ENCODE data around the gene SNAP25. TPM values are rescaled to one million over a fixed set of nuclear protein-coding genes. Genes with fewer than 3 reads are reported as not detected.

SNAP25 gene
- total RNA-seq, 2 donors from 2014 or later = 0.11 TPM; not detected in 1

DNA sequence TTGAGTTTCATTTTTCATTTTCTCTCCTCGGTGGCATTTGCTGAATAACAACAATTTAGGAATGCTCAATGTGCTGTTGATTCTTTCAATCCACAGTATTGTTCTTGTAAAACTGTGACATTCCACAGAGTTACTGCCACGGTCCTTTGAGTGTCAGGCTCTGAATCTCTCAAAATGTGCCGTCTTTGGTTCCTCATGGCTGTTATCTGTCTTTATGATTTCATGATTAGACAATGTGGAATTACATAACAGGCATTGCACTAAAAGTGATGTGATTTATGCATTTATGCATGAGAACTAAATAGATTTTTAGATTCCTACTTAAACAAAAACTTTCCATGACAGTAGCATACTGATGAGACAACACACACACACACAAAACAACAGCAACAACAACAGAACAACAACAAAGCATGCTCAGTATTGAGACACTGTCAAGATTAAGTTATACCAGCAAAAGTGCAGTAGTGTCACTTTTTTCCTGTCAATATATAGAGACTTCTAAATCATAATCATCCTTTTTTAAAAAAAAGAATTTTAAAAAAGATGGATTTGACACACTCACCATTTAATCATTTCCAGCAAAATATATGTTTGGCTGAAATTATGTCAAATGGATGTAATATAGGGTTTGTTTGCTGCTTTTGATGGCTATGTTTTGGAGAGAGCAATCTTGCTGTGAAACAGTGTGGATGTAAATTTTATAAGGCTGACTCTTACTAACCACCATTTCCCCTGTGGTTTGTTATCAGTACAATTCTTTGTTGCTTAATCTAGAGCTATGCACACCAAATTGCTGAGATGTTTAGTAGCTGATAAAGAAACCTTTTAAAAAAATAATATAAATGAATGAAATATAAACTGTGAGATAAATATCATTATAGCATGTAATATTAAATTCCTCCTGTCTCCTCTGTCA is 88.1 kb downstream of the SNAP25 start:
- Mint-ChIP-seq H3K4me3 (no peak overlapping the region), H3K4me1 (peaks cover 22% of the 10 kb centered on the region), H3K36me3 (ENCODE audit: low read depth) (no peaks in the 10 kb centered on the region), H3K27ac (no peak overlapping the region), H3K9me3 (no peaks in the 10 kb centered on the region), H3K27me3 (ENCODE audit: insufficient read depth) (peaks cover 30% of the 10 kb centered on the region)
- no peaks in the 10 kb centered on the region for H3K9me3 ChIP-seq (ENCODE audit: control insufficient read depth, low read length)
- H3K27ac ChIP-seq (ENCODE audit: low read depth, low read length) = no peak overlapping the region
- 65 to 78% methylated on average over 1 to 3 of the region's 3 CpGs for WGBS, 2 experiments (ENCODE audit: insufficient coverage in 1 of 2, insufficient read length in 1 of 2)
- H3K4me1 ChIP-seq (ENCODE audit: control insufficient read depth, insufficient read depth, low read length) = peaks cover 6% of the 10 kb centered on the region
- no peak for TF ChIP-seq CTCF (conservative IDR thresholded peaks at IDR 0.05)
- H3K27me3 ChIP-seq (ENCODE audit: control insufficient read depth, insufficient read depth, low read length, poor library complexity, severe bottlenecking) = no peaks in the 10 kb centered on the region
- DNase-seq = no peak
- H3K36me3 ChIP-seq (ENCODE audit: control insufficient read depth, insufficient read depth, low read length) = no peaks in the 10 kb centered on the region
- no peak overlapping the region for H3K9ac ChIP-seq (ENCODE audit: extremely low read depth, low read length, poor library complexity, severe bottlenecking)
- no peak overlapping the region for H3K4me3 ChIP-seq (ENCODE audit: low read length)

DNA sequence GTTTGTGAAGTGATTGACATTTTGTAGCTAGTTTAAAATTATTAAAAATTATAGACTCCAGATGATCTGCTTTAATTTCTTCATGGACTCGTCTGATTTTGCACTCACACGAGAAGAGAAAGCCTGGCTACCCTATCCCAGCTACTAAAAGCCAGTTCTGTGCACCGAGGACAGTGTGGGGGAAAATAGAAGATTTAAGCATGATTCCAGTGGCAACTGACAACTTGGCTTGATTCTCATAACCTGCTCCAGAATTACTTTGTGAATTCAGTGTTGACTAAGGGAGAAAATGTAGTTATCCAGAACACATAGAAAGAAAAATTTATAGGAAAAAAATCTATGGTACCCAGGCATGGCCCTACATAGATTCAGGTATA is 88.7 kb downstream of the SNAP25 start:
- no peak for DNase-seq
- Histone ChIP-seq H3K9ac (ENCODE audit: extremely low read depth, low read length, poor library complexity, severe bottlenecking) (no peak overlapping the region), H3K27me3 (ENCODE audit: control insufficient read depth, insufficient read depth, low read length, poor library complexity, severe bottlenecking) (no peaks in the 10 kb centered on the region), H3K4me1 (ENCODE audit: control insufficient read depth, insufficient read depth, low read length) (peaks cover 6% of the 10 kb centered on the region), H3K4me3 (ENCODE audit: low read length) (no peak overlapping the region), H3K36me3 (ENCODE audit: control insufficient read depth, insufficient read depth, low read length) (no peaks in the 10 kb centered on the region), H3K9me3 (ENCODE audit: control insufficient read depth, low read length) (no peaks in the 10 kb centered on the region), H3K27ac (ENCODE audit: low read depth, low read length) (no peak overlapping the region)
- no peak overlapping the region for H3K27ac Mint-ChIP-seq
- H3K27me3 Mint-ChIP-seq (ENCODE audit: insufficient read depth) = peaks cover 32% of the 10 kb centered on the region
- H3K4me1 Mint-ChIP-seq = peaks cover 26% of the 10 kb centered on the region
- H3K4me3 Mint-ChIP-seq = no peak overlapping the region
- 83% methylated on average over 3 of the region's 3 CpGs; no CpG with 5 or more reads in 1 of the 2 experiments for WGBS, 2 experiments (ENCODE audit: insufficient coverage in 1 of 2, insufficient read length in 1 of 2)
- no peaks in the 10 kb centered on the region for H3K9me3 Mint-ChIP-seq
- H3K36me3 Mint-ChIP-seq (ENCODE audit: low read depth) = no peaks in the 10 kb centered on the region
- TF ChIP-seq CTCF (conservative IDR thresholded peaks at IDR 0.05) = no peak

DNA sequence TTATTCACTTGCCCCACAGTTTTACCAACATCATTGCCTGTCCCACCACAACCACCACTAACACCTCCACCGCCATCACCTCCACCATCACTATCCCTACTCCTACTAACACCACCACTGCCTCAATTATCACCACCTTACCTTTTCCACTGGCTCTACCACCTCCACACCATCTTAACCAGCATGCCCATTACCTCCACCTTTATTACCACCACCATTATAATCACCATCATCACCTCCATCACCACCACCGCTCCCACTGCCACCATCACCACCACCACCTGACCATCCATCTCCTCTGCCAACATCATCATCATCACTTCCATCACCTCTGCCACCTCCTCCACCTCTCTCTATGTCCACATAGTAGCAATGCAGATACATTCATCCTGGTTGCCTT is 90.0 kb downstream of the SNAP25 start:
- Histone ChIP-seq H3K4me1 (ENCODE audit: control insufficient read depth, insufficient read depth, low read length) (peaks cover 5% of the 10 kb centered on the region), H3K27me3 (ENCODE audit: control insufficient read depth, insufficient read depth, low read length, poor library complexity, severe bottlenecking) (no peaks in the 10 kb centered on the region), H3K4me3 (ENCODE audit: low read length) (no peak overlapping the region), H3K9me3 (ENCODE audit: control insufficient read depth, low read length) (no peaks in the 10 kb centered on the region), H3K36me3 (ENCODE audit: control insufficient read depth, insufficient read depth, low read length) (no peaks in the 10 kb centered on the region), H3K9ac (ENCODE audit: extremely low read depth, low read length, poor library complexity, severe bottlenecking) (no peak overlapping the region), H3K27ac (ENCODE audit: low read depth, low read length) (no peak overlapping the region)
- peaks cover 25% of the 10 kb centered on the region for H3K4me1 Mint-ChIP-seq
- H3K36me3 Mint-ChIP-seq (ENCODE audit: low read depth) = no peaks in the 10 kb centered on the region
- no peaks in the 10 kb centered on the region for H3K9me3 Mint-ChIP-seq
- H3K4me3 Mint-ChIP-seq = no peak overlapping the region
- 47 to 50% methylated on average over 2 of the region's 2 CpGs for WGBS, 2 experiments (ENCODE audit: insufficient coverage in 1 of 2, insufficient read length in 1 of 2)
- TF ChIP-seq CTCF (conservative IDR thresholded peaks at IDR 0.05) = no peak
- no peak overlapping the region for H3K27ac Mint-ChIP-seq
- peaks cover 27% of the 10 kb centered on the region for H3K27me3 Mint-ChIP-seq (ENCODE audit: insufficient read depth)
- DNase-seq = no peak

All from endodermal cell (in vitro differentiated cells).